GM12878 (cell line): Measurements from ENCODE around the gene DNAJC15. TPM values are rescaled to one million over a fixed set of nuclear protein-coding genes. Genes with fewer than 3 reads are reported as not detected.

Experiments
- ATAC-seq: fragments of 200-7000 bp; cut with Tn5 transposase; 3 replicates; pipeline ENCODE4 v1.9.1; 2020; ENCODE audit warnings: mild to moderate bottlenecking, moderate library complexity
- BruUV-seq: library from RNA; stranded (reverse); fragments of 400-500 nt; replicated peaks from 2 replicates; lab custom pipeline; 2021; lab: Mats Ljungman, UMichigan
- CTCF ChIA-PET: fragments of 300-600 bp; sonication (Branson Sonifier 250); formaldehyde crosslinking; extraction: SDS; loops from one replicate; lab custom pipeline; 2021; ENCODE audit warnings: inconsistent platforms; lab: Yijun Ruan, JAX
- POLR2A ChIA-PET: fragments of 350-600 bp; formaldehyde crosslinking; extraction: SDS; loops from one replicate; lab custom pipeline; 2021; ENCODE audit warnings: inconsistent platforms; lab: Charles Lee
- RAD21 ChIA-PET: fragments of 300-600 bp; sonication (Branson Sonifier 250); formaldehyde crosslinking; loops from one replicate; lab custom pipeline; 2023; ENCODE audit warnings: antibody characterized with exemption; ENCODE audit not compliant: unreplicated experiment; lab: Charles Lee
- SMC1A ChIA-PET: fragments of 300-600 bp; sonication (Branson Sonifier 250); formaldehyde crosslinking; loops from one replicate; lab custom pipeline; 2023; ENCODE audit not compliant: unreplicated experiment, uncharacterized antibody; lab: Charles Lee
- DNase-seq: peaks from one replicate; pipeline ENCODE4 v3.0.0-alpha.2; 2011; ENCODE audit warnings: low read depth, low spot score
- FAIRE-seq: peaks from 3 replicates; lab custom pipeline; 2011; peaks lifted over from hg19 to GRCh38; lab: Jason Lieb, UNC
- H2AFZ ChIP-seq: 2 replicates; pipeline ENCODE4 v1.6.0; 2011; ENCODE audit warnings: low read depth, low read length, control low read depth; ENCODE audit not compliant: control insufficient read depth
- H3K27ac ChIP-seq: 2 replicates; pipeline ENCODE4 v1.5.1; 2011; ENCODE audit warnings: control low read depth; ENCODE audit not compliant: control insufficient read depth, insufficient read depth
- H3K27me3 ChIP-seq, 2 experiments: replicated peaks in 1 of 2; 2 replicates each; pipeline versions ENCODE4 v1.6.0 to v1.6.1; 2011; ENCODE audit warnings: low read length in 1 of 2; ENCODE audit not compliant: control insufficient read depth in 2 of 2, insufficient read depth in 2 of 2
- H3K36me3 ChIP-seq, 2 experiments: 2 replicates each; pipeline ENCODE4 v1.5.1; 2011; ENCODE audit warnings: low read length in 1 of 2; ENCODE audit not compliant: control insufficient read depth in 2 of 2, insufficient read depth in 2 of 2
- H3K4me1 ChIP-seq: 2 replicates; pipeline ENCODE4 v1.6.1; 2011; ENCODE audit warnings: mild to moderate bottlenecking, low read length, moderate library complexity, mixed read lengths; ENCODE audit not compliant: control insufficient read depth, insufficient read depth
- H3K4me2 ChIP-seq: 2 replicates; pipeline ENCODE4 v1.6.0; 2011; ENCODE audit warnings: control low read depth; ENCODE audit not compliant: control insufficient read depth, insufficient read depth
- H3K4me3 ChIP-seq: fragments of 200-600 bp; sonication (generic); 2 replicates; pipeline ENCODE4 v1.5.1; 2016
- H3K79me2 ChIP-seq: 2 replicates; pipeline ENCODE4 v1.6.0; 2011; ENCODE audit warnings: low read length; ENCODE audit not compliant: control insufficient read depth, insufficient read depth
- H3K9ac ChIP-seq: 2 replicates; pipeline ENCODE4 v1.8.0; 2011; ENCODE audit warnings: low read length, control low read depth, mixed read lengths; ENCODE audit not compliant: control insufficient read depth, insufficient read depth
- H3K9me3 ChIP-seq: replicated peaks from 3 replicates; pipeline ENCODE4 v1.5.1; 2011; ENCODE audit warnings: mild to moderate bottlenecking, low read length; ENCODE audit not compliant: control insufficient read depth, insufficient read depth
- H4K20me1 ChIP-seq: 2 replicates; pipeline ENCODE4 v1.6.0; 2011; ENCODE audit not compliant: control insufficient read depth, insufficient read depth
- ASH2L ChIP-seq: fragments of 300-600, 200-600 bp; sonication (generic); IDR thresholded peaks from 2 replicates; pipeline ENCODE4 v1.6.1; 2017; ENCODE audit warnings: low read depth, mild to moderate bottlenecking, borderline replicate concordance
- BCL11A ChIP-seq: IDR thresholded peaks from 2 replicates; pipeline ENCODE4 v1.6.1; 2011; ENCODE audit warnings: low read depth, low read length
- CEBPB ChIP-seq, 2 experiments: fragments of 150-350 bp in 1 of 2; IDR thresholded peaks; 2 replicates each; pipeline ENCODE4 v1.6.1; 2012 to 2014; ENCODE audit warnings: low read depth in 2 of 2, low read length in 2 of 2, borderline replicate concordance in 1 of 2, inconsistent platforms in 1 of 2
- EP300 ChIP-seq, 2 experiments: fragments of 150-350 bp in 1 of 2; IDR thresholded peaks; 2 replicates each; pipeline ENCODE4 v1.6.1; 2011 to 2012; ENCODE audit warnings: low read depth in 2 of 2, low read length in 2 of 2, borderline replicate concordance in 1 of 2, improper control_type of control experiment in 1 of 2, inconsistent platforms in 1 of 2; ENCODE audit not compliant: control insufficient read depth in 1 of 2
- EZH2 ChIP-seq: IDR thresholded peaks from 2 replicates; pipeline ENCODE4 v1.6.1; 2012; ENCODE audit warnings: low read depth, mild to moderate bottlenecking, control low read depth, inconsistent platforms, low read length, borderline replicate concordance; ENCODE audit not compliant: control insufficient read depth
- MTA2 ChIP-seq: fragments of 450-650 bp; IDR thresholded peaks from 2 replicates; pipeline ENCODE4 v1.6.1; 2016; ENCODE audit warnings: low read depth, mild to moderate bottlenecking, moderate library complexity
- NFXL1 ChIP-seq: fragments of 450-650 bp; IDR thresholded peaks from 2 replicates; pipeline ENCODE4 v1.6.1; 2017; ENCODE audit warnings: antibody characterized with exemption, mild to moderate bottlenecking, borderline replicate concordance
- NR2C1 ChIP-seq: fragments of 450-650 bp; IDR thresholded peaks from 2 replicates; pipeline ENCODE4 v1.6.1; 2017; ENCODE audit warnings: antibody characterized with exemption, mild to moderate bottlenecking, moderate library complexity
- RAD21 ChIP-seq: IDR thresholded peaks from 2 replicates; pipeline ENCODE4 v1.6.1; 2011; ENCODE audit warnings: mild to moderate bottlenecking, low read depth, low read length, moderate library complexity; ENCODE audit not compliant: insufficient read depth
- RBBP5 ChIP-seq: fragments of 200-600 bp; sonication (generic); conservative IDR thresholded peaks from 2 replicates; pipeline ENCODE4 v1.6.1; 2016
- SREBF1 ChIP-seq: IDR thresholded peaks from 2 replicates; pipeline ENCODE4 v1.6.1; 2012; ENCODE audit warnings: mild to moderate bottlenecking, low read length
- SRF ChIP-seq, 2 experiments: IDR thresholded peaks; 2 replicates each; pipeline ENCODE4 v1.6.1; 2011; ENCODE audit warnings: low read depth in 2 of 2, low read length in 2 of 2, mild to moderate bottlenecking in 1 of 2, moderate library complexity in 1 of 2
- STAT1 ChIP-seq: fragments of 450-650 bp; conservative IDR thresholded peaks from 2 replicates; pipeline ENCODE4 v1.6.1; 2014; ENCODE audit warnings: antibody characterized with exemption, mild to moderate bottlenecking
- TARDBP ChIP-seq: IDR thresholded peaks from 2 replicates; pipeline ENCODE4 v1.6.1; 2016; ENCODE audit warnings: borderline replicate concordance
- TCF12 ChIP-seq: IDR thresholded peaks from 2 replicates; pipeline ENCODE4 v1.6.1; 2011; ENCODE audit warnings: low read depth, mild to moderate bottlenecking, low read length
- ZNF207 ChIP-seq: fragments of 450-650 bp; IDR thresholded peaks from 2 replicates; pipeline ENCODE4 v1.6.1; 2014; ENCODE audit warnings: antibody characterized with exemption, mild to moderate bottlenecking, borderline replicate concordance
- ZNF622 ChIP-seq: fragments of 450-650 bp; IDR thresholded peaks from 2 replicates; pipeline ENCODE4 v1.6.1; 2017; ENCODE audit warnings: mild to moderate bottlenecking, inconsistent platforms
- WGBS: methylation state at CpG from one replicate; pipeline ENCODE4 v1.1.6; 2016; ENCODE audit warnings: low lambda C conversion rate; ENCODE audit not compliant: insufficient replicate concordance, insufficient coverage; ENCODE audit errors: missing lambda C conversion rate; 5-methylcytosine and 5-hydroxymethylcytosine counted together
- in situ Hi-C: fragments of 300-500 bp; cut with MboI; formaldehyde crosslinking; loops from 9 replicates; pipeline ENCODE4 v1.14.3; 2018; ENCODE audit warnings: mixed read lengths
- intact Hi-C: fragments of 100-400 bp; cut with micrococcal nuclease; formaldehyde crosslinking; loops from one replicate; pipeline ENCODE4 v1.14.2; 2022; ENCODE audit not compliant: unreplicated experiment
- polyA plus RNA-seq, 11 experiments: library from polyadenylated mRNA; depleted of rRNA in 4 of 11; unstranded in 6 of 11; stranded (reverse) in 5 of 11; fragments of >200 nt; fragmentation: Nextera tagmentation in 4 of 11; fragmentation: Illumina TruSeq in 1 of 11; extraction: Ambion mirVana in 4 of 11; extraction: Trizol in 1 of 11; gene quantifications; 1 replicate in 1 of 11; 2 replicates in 10 of 11; pipeline versions ENCODE4 v1.2.1 to v1.2.3, GENCODE V29; 2011 to 2016; ENCODE audit warnings: inconsistent platforms in 2 of 11, missing spikeins in 2 of 11, low read depth in 1 of 11
- total RNA-seq, 4 experiments: library from RNA; depleted of rRNA in 3 of 4; stranded (reverse); fragments of >200 nt in 3 of 4; fragmentation: Illumina TruSeq in 1 of 4; extraction: Trizol in 1 of 4; gene quantifications; 2 replicates each; pipeline versions ENCODE4 v1.2.1 to v1.2.3, GENCODE V29; 2013 to 2021
- TF ChIP-seq, protein P1 (sequence below): fragments of 450-650 bp; formaldehyde crosslinking; IDR thresholded peaks from 2 replicates; pipeline ENCODE4 v1.4.0; 2022; ENCODE audit warnings: mild to moderate bottlenecking, moderate library complexity
- TF ChIP-seq, protein P2 (sequence below): fragments of 450-650 bp; formaldehyde crosslinking; IDR thresholded peaks from 2 replicates; pipeline ENCODE4 v1.5.0; 2022; ENCODE audit warnings: mild to moderate bottlenecking, missing genetic modification characterization

The DNAJC15 gene
- total and polyA plus RNA-seq, 10 of the 15 experiments (the other 5 are each of a cell fraction or from before 2014, with no cell fraction given) = 13.1 to 104 (median 54.4) TPM

DNA sequence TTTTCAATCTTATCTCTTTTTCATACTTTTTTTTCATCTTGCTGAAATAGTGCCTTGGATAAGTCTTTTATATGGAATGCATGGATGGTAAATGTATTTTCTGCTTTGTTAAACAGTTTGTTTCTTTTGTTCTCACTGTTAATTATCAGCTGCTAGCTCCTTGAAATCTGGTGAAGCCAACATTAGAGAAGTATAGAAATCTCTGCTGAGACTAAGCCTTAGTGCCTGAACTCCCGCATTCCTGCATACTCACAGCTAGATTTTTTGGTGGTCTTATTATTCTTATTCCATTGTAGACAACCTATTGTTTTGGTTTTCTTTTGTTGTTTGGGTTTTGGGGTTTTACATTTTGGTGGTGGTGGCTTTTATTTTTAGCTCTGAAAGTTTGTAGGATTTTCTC, 48.4 kb downstream of the DNAJC15 start:
- no peaks in the 10 kb centered on the region for H4K20me1 ChIP-seq
- ChIA-PET RAD21 (interaction anchor here (0.7 to 1.5 kb wide), 3 partner anchors 80 to 732 kb away, joined by 3 to 5 read pairs (median 3); partner anchors contain the start of gene EPSTI1), CTCF (interaction anchor here (0.6 to 1.7 kb wide), 8 partner anchors 13 to 100 kb away, joined by 3 to 5 read pairs (median 3); no protein-coding TSS in a partner anchor), POLR2A (interaction anchor here (0.6 to 1.3 kb wide), 2 partner anchors 15 kb away, joined by 3 to 4 read pairs; no protein-coding TSS in a partner anchor), SMC1A (interaction anchor here (0.9 to 6.0 kb wide), 10 partner anchors 8 to 104 kb away, joined by 3 to 46 read pairs (median 4); no protein-coding TSS in a partner anchor)
- no peak overlapping the region for H3K27ac ChIP-seq
- H3K4me1 ChIP-seq = peaks cover 25% of the 10 kb centered on the region
- H3K36me3 ChIP-seq = peaks cover 0 to 4% of the 10 kb centered on the region in 2 experiments; a peak in 2 of 4 replicates
- H2AFZ ChIP-seq = no peak overlapping the region
- no peaks in the 10 kb centered on the region for H3K9me3 ChIP-seq
- BruUV-seq = no TSS peak
- FAIRE-seq (no peak), DNase-seq (no peak), ATAC-seq (no peak)
- in situ Hi-C loops = no loop called here
- no peak overlapping the region for H3K4me3 ChIP-seq
- intact Hi-C loops = loop anchor here (5.0 kb wide), 1 partner anchor 100 kb away; no protein-coding TSS in a partner anchor
- TF ChIP-seq, protein P1, sequence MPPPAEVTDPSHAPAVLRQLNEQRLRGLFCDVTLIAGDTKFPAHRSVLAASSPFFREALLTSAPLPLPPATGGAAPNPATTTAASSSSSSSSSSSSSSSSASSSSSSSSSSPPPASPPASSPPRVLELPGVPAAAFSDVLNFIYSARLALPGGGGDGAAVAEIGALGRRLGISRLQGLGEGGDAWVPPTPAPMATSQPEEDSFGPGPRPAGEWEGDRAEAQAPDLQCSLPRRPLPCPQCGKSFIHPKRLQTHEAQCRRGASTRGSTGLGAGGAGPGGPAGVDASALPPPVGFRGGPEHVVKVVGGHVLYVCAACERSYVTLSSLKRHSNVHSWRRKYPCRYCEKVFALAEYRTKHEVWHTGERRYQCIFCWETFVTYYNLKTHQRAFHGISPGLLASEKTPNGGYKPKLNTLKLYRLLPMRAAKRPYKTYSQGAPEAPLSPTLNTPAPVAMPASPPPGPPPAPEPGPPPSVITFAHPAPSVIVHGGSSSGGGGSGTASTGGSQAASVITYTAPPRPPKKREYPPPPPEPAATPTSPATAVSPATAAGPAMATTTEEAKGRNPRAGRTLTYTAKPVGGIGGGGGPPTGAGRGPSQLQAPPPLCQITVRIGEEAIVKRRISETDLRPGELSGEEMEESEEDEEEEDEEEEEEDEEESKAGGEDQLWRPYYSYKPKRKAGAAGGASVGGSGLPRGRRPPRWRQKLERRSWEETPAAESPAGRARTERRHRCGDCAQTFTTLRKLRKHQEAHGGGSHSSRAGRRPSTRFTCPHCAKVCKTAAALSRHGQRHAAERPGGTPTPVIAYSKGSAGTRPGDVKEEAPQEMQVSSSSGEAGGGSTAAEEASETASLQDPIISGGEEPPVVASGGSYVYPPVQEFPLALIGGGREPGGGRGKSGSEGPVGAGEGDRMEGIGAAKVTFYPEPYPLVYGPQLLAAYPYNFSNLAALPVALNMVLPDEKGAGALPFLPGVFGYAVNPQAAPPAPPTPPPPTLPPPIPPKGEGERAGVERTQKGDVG (CRISPR knock-in tag) = no peak
- TF ChIP-seq NR2C1 (no peak), STAT1 (no peak), RAD21 (no peak), ASH2L (no peak), SREBF1 (no peak), ZNF207 (no peak), EP300 (IDR thresholded peaks at IDR 0.05; ENCODE audit: borderline replicate concordance in 1 of 2, control insufficient read depth in 1 of 2, low read depth in 2 of 2, low read length in 2 of 2) (no peak), RBBP5 (no peak), EZH2 (no peak), SRF (IDR thresholded peaks at IDR 0.05; ENCODE audit: low read depth in 2 of 2, low read length in 2 of 2) (no peak), NFXL1 (no peak), BCL11A (no peak), TCF12 (no peak), MTA2 (no peak), TARDBP (no peak), CEBPB (IDR thresholded peaks at IDR 0.05; ENCODE audit: borderline replicate concordance in 1 of 2, low read depth in 2 of 2, low read length in 2 of 2) (no peak), ZNF622 (no peak)
- TF ChIP-seq, protein P2, sequence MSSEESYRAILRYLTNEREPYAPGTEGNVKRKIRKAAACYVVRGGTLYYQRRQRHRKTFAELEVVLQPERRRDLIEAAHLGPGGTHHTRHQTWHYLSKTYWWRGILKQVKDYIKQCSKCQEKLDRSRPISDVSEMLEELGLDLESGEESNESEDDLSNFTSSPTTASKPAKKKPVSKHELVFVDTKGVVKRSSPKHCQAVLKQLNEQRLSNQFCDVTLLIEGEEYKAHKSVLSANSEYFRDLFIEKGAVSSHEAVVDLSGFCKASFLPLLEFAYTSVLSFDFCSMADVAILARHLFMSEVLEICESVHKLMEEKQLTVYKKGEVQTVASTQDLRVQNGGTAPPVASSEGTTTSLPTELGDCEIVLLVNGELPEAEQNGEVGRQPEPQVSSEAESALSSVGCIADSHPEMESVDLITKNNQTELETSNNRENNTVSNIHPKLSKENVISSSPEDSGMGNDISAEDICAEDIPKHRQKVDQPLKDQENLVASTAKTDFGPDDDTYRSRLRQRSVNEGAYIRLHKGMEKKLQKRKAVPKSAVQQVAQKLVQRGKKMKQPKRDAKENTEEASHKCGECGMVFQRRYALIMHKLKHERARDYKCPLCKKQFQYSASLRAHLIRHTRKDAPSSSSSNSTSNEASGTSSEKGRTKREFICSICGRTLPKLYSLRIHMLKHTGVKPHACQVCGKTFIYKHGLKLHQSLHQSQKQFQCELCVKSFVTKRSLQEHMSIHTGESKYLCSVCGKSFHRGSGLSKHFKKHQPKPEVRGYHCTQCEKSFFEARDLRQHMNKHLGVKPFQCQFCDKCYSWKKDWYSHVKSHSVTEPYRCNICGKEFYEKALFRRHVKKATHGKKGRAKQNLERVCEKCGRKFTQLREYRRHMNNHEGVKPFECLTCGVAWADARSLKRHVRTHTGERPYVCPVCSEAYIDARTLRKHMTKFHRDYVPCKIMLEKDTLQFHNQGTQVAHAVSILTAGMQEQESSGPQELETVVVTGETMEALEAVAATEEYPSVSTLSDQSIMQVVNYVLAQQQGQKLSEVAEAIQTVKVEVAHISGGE (CRISPR knock-in tag) = no peak
- 94% methylated on average over 1 of the region's 1 CpG for WGBS
- H3K9ac ChIP-seq = no peak overlapping the region
- no peak overlapping the region for H3K4me2 ChIP-seq
- H3K79me2 ChIP-seq = peaks cover 8% of the 10 kb centered on the region
- H3K27me3 ChIP-seq = no peaks in the 10 kb centered on the region
